Type B pancreatic cell (in vitro differentiated cells): ENCODE measurements around the gene PTPRCAP. TPM values are rescaled to one million over a fixed set of nuclear protein-coding genes. Genes with fewer than 3 reads are reported as not detected.

Experiments used
- DNase-seq: peaks from one replicate; pipeline ENCODE4 v3.0.0; 2021; ENCODE audit warnings: mixed read lengths; ENCODE audit not compliant: unreplicated experiment; ENCODE audit errors: extremely low spot score
- H3K27ac Mint-ChIP-seq: 2 replicates; pipeline ENCODE4 v1.8.0; 2021; ENCODE audit warnings: mild to moderate bottlenecking, mixed read lengths
- H3K27me3 Mint-ChIP-seq: 2 replicates; pipeline ENCODE4 v1.8.0; 2021; ENCODE audit warnings: mixed read lengths
- H3K36me3 Mint-ChIP-seq: 2 replicates; pipeline ENCODE4 v1.8.0; 2021; ENCODE audit warnings: mixed read lengths
- H3K4me1 Mint-ChIP-seq: one replicate; pipeline ENCODE4 v1.8.0; 2021; ENCODE audit warnings: mixed read lengths; ENCODE audit not compliant: unreplicated experiment
- H3K4me3 Mint-ChIP-seq: 2 replicates; pipeline ENCODE4 v1.8.0; 2021; ENCODE audit warnings: mild to moderate bottlenecking, mixed read lengths
- H3K9me3 Mint-ChIP-seq: 2 replicates; pipeline ENCODE4 v1.8.0; 2021; ENCODE audit warnings: mixed read lengths
- CTCF ChIP-seq: fragments of 200-600 bp; sonication (generic); conservative IDR thresholded peaks from 2 replicates; pipeline ENCODE4 v1.5.0; 2021; ENCODE audit warnings: antibody characterized with exemption, mild to moderate bottlenecking
- total RNA-seq: library from RNA; stranded (reverse); gene quantifications from 2 replicates; pipeline ENCODE4 v1.2.1, GENCODE V29; 2021; ENCODE audit warnings: low replicate concordance

Gene PTPRCAP
- total RNA-seq, 1 donor from 2014 or later = 2.0 TPM

GRCh38 chr11:67436459-67437081 is 912 bp downstream of the PTPRCAP start:
- no peak overlapping the region for H3K27ac Mint-ChIP-seq
- no peaks in the 10 kb centered on the region for H3K9me3 Mint-ChIP-seq
- no peaks in the 10 kb centered on the region for H3K36me3 Mint-ChIP-seq
- H3K4me3 Mint-ChIP-seq = no peak overlapping the region
- H3K27me3 Mint-ChIP-seq = no peaks in the 10 kb centered on the region
- DNase-seq = no peak
- TF ChIP-seq CTCF = no peak
- H3K4me1 Mint-ChIP-seq = no peaks in the 10 kb centered on the region

GRCh38 chr11:67435727-67436458 is 1.6 kb downstream of the PTPRCAP start:
- Mint-ChIP-seq H3K27ac (no peak overlapping the region), H3K4me3 (no peak overlapping the region), H3K27me3 (no peaks in the 10 kb centered on the region), H3K9me3 (no peaks in the 10 kb centered on the region), H3K4me1 (no peaks in the 10 kb centered on the region), H3K36me3 (no peaks in the 10 kb centered on the region)
- no peak for DNase-seq
- no peak for TF ChIP-seq CTCF

DNA sequence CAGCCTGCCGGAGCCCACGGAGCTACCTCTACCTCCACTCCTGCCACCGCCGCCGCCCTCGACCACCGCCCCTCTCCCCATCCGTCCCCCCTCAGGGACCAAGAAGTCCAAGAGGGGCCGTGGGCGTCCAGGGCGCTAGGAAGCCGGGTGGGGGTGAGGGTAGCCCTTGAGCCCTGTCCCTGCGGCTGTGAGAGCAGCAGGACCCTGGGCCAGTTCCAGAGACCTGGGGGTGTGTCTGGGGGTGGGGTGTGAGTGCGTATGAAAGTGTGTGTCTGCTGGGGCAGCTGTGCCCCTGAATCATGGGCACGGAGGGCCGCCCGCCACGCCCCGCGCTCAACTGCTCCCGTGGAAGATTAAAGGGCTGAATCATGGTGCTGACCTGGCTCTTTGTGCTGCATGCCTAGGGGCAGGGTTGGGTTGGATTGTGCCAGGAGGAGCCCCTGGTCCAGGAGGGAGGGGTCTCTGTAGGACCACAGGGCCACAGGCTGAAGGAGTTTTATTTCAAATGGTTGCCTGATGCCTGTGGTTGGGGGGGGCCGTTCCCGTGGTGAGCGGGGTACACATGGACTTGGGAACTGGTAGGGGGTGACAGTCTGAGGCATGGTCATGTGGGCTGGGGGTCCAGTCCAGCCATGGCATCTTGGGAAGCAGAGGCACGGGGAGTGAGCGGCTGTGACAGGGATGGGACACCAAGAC is 2.3 kb downstream of the PTPRCAP start:
- Mint-ChIP-seq H3K4me1 (no peaks in the 10 kb centered on the region), H3K27me3 (no peaks in the 10 kb centered on the region), H3K9me3 (no peaks in the 10 kb centered on the region), H3K4me3 (no peak overlapping the region), H3K36me3 (no peaks in the 10 kb centered on the region), H3K27ac (no peak overlapping the region)
- DNase-seq = no peak
- TF ChIP-seq CTCF = no peak

- no peaks in the 10 kb centered on the region for H3K27me3 Mint-ChIP-seq
- H3K9me3 Mint-ChIP-seq = no peaks in the 10 kb centered on the region
- no peak for TF ChIP-seq CTCF
- H3K27ac Mint-ChIP-seq = no peak overlapping the region
- H3K36me3 Mint-ChIP-seq = no peaks in the 10 kb centered on the region
- no peak for DNase-seq
- no peaks in the 10 kb centered on the region for H3K4me1 Mint-ChIP-seq
- no peak overlapping the region for H3K4me3 Mint-ChIP-seq
Measured at GRCh38 chr11:67434395-67434881, 3.0 kb downstream of the PTPRCAP start.

DNA sequence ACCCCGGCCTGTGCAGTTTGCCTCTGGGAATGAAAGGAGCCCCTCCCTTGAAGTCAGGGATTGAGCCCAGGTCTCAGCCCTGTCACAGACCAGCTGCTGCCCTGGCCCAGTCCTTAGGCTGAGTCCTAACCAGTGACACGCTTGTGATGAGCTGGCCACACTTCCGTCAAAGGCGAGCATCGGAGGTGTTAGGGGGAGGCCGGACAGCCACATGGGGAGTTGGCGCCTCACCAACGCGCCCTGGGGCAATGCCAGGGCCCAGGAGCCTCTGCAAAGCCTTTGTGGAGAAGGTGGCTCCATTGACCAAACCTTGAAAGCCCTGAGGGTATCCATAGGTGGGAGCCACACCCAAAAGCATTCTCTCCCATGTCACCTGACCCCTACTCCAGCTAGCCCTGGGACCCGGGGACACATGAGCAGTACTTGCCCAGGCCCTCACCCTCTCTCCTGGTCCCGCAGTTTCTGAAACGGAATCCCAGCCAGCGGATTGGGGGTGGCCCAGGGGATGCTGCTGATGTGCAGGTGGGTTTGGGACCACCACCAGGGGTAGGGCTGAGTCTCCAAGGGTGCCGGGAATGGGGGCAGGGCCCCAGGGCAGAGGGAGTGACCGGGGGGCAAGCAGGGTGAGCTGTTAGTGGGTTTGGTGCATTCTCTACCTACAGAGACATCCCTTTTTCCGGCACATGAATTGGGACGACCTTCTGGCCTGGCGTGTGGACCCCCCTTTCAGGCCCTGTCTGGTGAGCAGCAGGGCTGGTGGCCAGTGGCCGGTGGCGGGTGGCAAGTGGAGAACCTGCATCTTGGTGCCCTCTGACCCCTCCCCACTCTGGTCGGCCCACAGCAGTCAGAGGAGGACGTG is 3.7 kb downstream of the PTPRCAP start:
- Mint-ChIP-seq H3K4me3 (no peak overlapping the region), H3K27me3 (no peaks in the 10 kb centered on the region), H3K9me3 (no peaks in the 10 kb centered on the region), H3K36me3 (no peaks in the 10 kb centered on the region), H3K27ac (no peak overlapping the region), H3K4me1 (no peaks in the 10 kb centered on the region)
- DNase-seq = no peak
- no peak for TF ChIP-seq CTCF
